Body of pancreas (tissue), 4 donors: ENCODE measurements around the gene RASD2.

ENCODE experiments used
- CTCF ChIP-seq, 7 experiments: fragments of 450-650 bp in 4 of 7; fragments of 200-600 bp in 3 of 7; sonication (generic) in 3 of 7; IDR thresholded peaks; one replicate each; pipeline ENCODE4 v1.5.1; 2016 to 2019; ENCODE audit warnings: antibody characterized with exemption in 7 of 7
- POLR2A ChIP-seq, 3 donors: fragments of 450-650 bp; IDR thresholded peaks; one replicate each; pipeline ENCODE4 v1.6.1; 2016; ENCODE audit warnings: antibody characterized with exemption in 3 of 3, mild to moderate bottlenecking in 2 of 3

GRCh38 chr22:35601743-35602615 lies 61.3 kb downstream of the RASD2 start:
- no peak for TF ChIP-seq CTCF (IDR thresholded peaks at IDR 0.05)
- no peak for TF ChIP-seq POLR2A (IDR thresholded peaks at IDR 0.05)
